H9 (cell line): ENCODE measurements around the gene KPNA1. TPM values are rescaled to one million over a fixed set of nuclear protein-coding genes. Genes with fewer than 3 reads are reported as not detected.

Source experiments
- DNase-seq: peaks from one replicate; pipeline ENCODE4 v3.0.0-alpha.2; 2017
- H2AFZ ChIP-seq: one replicate; pipeline ENCODE4 v1.6.1; 2013; ENCODE audit warnings: mild to moderate bottlenecking, low read length, control low read depth, moderate library complexity
- H2AK5ac ChIP-seq: 2 replicates; pipeline ENCODE4 v1.6.1; 2013; ENCODE audit warnings: low read length, control low read depth, mixed read lengths; ENCODE audit not compliant: insufficient read length
- H2BK120ac ChIP-seq: one replicate; pipeline ENCODE4 v1.6.1; 2013; ENCODE audit warnings: low read depth, mild to moderate bottlenecking, low read length, control low read depth, inconsistent platforms; ENCODE audit not compliant: poor library complexity, severe bottlenecking
- H2BK12ac ChIP-seq: 2 replicates; pipeline ENCODE4 v1.6.1; 2013; ENCODE audit warnings: low read length, control low read depth, mixed read lengths, low read depth; ENCODE audit not compliant: insufficient read length
- H2BK15ac ChIP-seq: 2 replicates; pipeline ENCODE4 v1.6.1; 2013; ENCODE audit warnings: low read depth, low read length, control low read depth
- H2BK20ac ChIP-seq: one replicate; pipeline ENCODE4 v1.6.1; 2013; ENCODE audit warnings: low read depth, mild to moderate bottlenecking, low read length, control low read depth, inconsistent platforms; ENCODE audit not compliant: poor library complexity, severe bottlenecking
- H2BK5ac ChIP-seq: 2 replicates; pipeline ENCODE4 v1.6.1; 2013; ENCODE audit warnings: low read length, control low read depth, mixed read lengths; ENCODE audit not compliant: insufficient read length
- H3K14ac ChIP-seq: 2 replicates; pipeline ENCODE4 v1.6.1; 2013; ENCODE audit warnings: low read length, control low read depth; ENCODE audit not compliant: insufficient read depth
- H3K18ac ChIP-seq: 2 replicates; pipeline ENCODE4 v1.6.1; 2013; ENCODE audit warnings: low read depth, mild to moderate bottlenecking, mixed read lengths, low read length, control low read depth; ENCODE audit not compliant: insufficient read length
- H3K23ac ChIP-seq: 2 replicates; pipeline ENCODE4 v1.6.1; 2013; ENCODE audit warnings: low read length, control low read depth, mixed read lengths, low read depth; ENCODE audit not compliant: insufficient read length
- H3K23me2 ChIP-seq: 2 replicates; pipeline ENCODE4 v1.6.1; 2013; ENCODE audit warnings: low read depth, mild to moderate bottlenecking, mixed read lengths, low read length, control low read depth; ENCODE audit not compliant: insufficient read length, poor library complexity, severe bottlenecking
- H3K27ac ChIP-seq: 2 replicates; pipeline ENCODE4 v1.5.1; 2013; ENCODE audit warnings: low read length, control low read depth, mixed read lengths, low read depth; ENCODE audit not compliant: insufficient read length
- H3K27me3 ChIP-seq: 2 replicates; pipeline ENCODE4 v1.6.1; 2013; ENCODE audit warnings: low read length, control low read depth, inconsistent platforms; ENCODE audit not compliant: insufficient read depth
- H3K4ac ChIP-seq: 2 replicates; pipeline ENCODE4 v1.6.1; 2013; ENCODE audit warnings: low read depth, mild to moderate bottlenecking, control low read depth, inconsistent platforms, low read length, moderate library complexity
- H3K4me1 ChIP-seq: 2 replicates; pipeline ENCODE4 v1.6.1; 2013; ENCODE audit warnings: low read length, control low read depth, inconsistent platforms; ENCODE audit not compliant: insufficient read depth
- H3K4me2 ChIP-seq: 2 replicates; pipeline ENCODE4 v1.6.1; 2013; ENCODE audit warnings: low read length, control low read depth, mixed read lengths; ENCODE audit not compliant: insufficient read length, insufficient read depth
- H3K56ac ChIP-seq: 2 replicates; pipeline ENCODE4 v1.6.1; 2013; ENCODE audit warnings: low read depth, mild to moderate bottlenecking, mixed read lengths, low read length, control low read depth; ENCODE audit not compliant: insufficient read length
- H3K79me1 ChIP-seq: 2 replicates; pipeline ENCODE4 v1.6.1; 2013; ENCODE audit warnings: low read depth, mild to moderate bottlenecking, moderate library complexity, low read length, control low read depth, inconsistent platforms; ENCODE audit not compliant: insufficient read depth, poor library complexity, severe bottlenecking
- H3K79me2 ChIP-seq: 2 replicates; pipeline ENCODE4 v1.6.1; 2013; ENCODE audit warnings: low read length, control low read depth, inconsistent platforms; ENCODE audit not compliant: insufficient read depth
- H3K9ac ChIP-seq: 2 replicates; pipeline ENCODE4 v1.6.1; 2013; ENCODE audit warnings: low read length, control low read depth, mixed read lengths; ENCODE audit not compliant: insufficient read length; ENCODE audit errors: extremely low read depth
- H3K9me3 ChIP-seq: one replicate; pipeline ENCODE4 v1.6.1; 2013; ENCODE audit warnings: low read depth, low read length, inconsistent platforms; ENCODE audit not compliant: control insufficient read depth
- H3T11ph ChIP-seq: one replicate; pipeline ENCODE4 v1.6.1; 2013; ENCODE audit warnings: mild to moderate bottlenecking, low read length, control low read depth, inconsistent platforms
- H4K20me1 ChIP-seq: one replicate; pipeline ENCODE4 v1.6.1; 2013; ENCODE audit not compliant: control insufficient read depth, insufficient read length, insufficient read depth
- H4K5ac ChIP-seq: 2 replicates; pipeline ENCODE4 v1.6.1; 2013; ENCODE audit warnings: low read depth, mild to moderate bottlenecking, mixed read lengths, low read length, control low read depth; ENCODE audit not compliant: insufficient read length
- H4K8ac ChIP-seq: replicated peaks from 2 replicates; pipeline ENCODE4 v1.6.1; 2013; ENCODE audit warnings: low read length, control low read depth, mixed read lengths, low read depth; ENCODE audit not compliant: insufficient read length
- H4K91ac ChIP-seq: 2 replicates; pipeline ENCODE4 v1.6.1; 2013; ENCODE audit warnings: low read depth, mild to moderate bottlenecking, moderate library complexity, mixed read lengths, low read length, control low read depth; ENCODE audit not compliant: insufficient read length
- H3K27ac Mint-ChIP-seq, 3 experiments: 2 replicates in 2 of 3; 3 replicates in 1 of 3; pipeline ENCODE4 v1.8.0; 2020 to 2021; ENCODE audit warnings: mixed read lengths in 3 of 3, mild to moderate bottlenecking in 1 of 3, moderate library complexity in 1 of 3
- H3K27me3 Mint-ChIP-seq: 2 replicates; pipeline ENCODE4 v1.8.0; 2021; ENCODE audit warnings: low read depth, mild to moderate bottlenecking, moderate library complexity, mixed read lengths
- H3K36me3 Mint-ChIP-seq, 3 experiments: 2 replicates in 2 of 3; 3 replicates in 1 of 3; pipeline ENCODE4 v1.8.0; 2020 to 2021; ENCODE audit warnings: low read depth in 3 of 3, mixed read lengths in 3 of 3; ENCODE audit not compliant: insufficient read depth in 1 of 3
- H3K4me1 Mint-ChIP-seq, 2 experiments: 2 replicates each; pipeline ENCODE4 v1.8.0; 2020; ENCODE audit warnings: mixed read lengths in 2 of 2
- H3K4me3 Mint-ChIP-seq, 2 experiments: 2 replicates in 1 of 2; 3 replicates in 1 of 2; pipeline ENCODE4 v1.8.0; 2020 to 2021; ENCODE audit warnings: mild to moderate bottlenecking in 2 of 2, mixed read lengths in 2 of 2, moderate library complexity in 1 of 2
- H3K9me3 Mint-ChIP-seq, 2 experiments: 2 replicates in 1 of 2; 3 replicates in 1 of 2; pipeline ENCODE4 v1.8.0; 2020; ENCODE audit warnings: mild to moderate bottlenecking in 2 of 2, mixed read lengths in 2 of 2, moderate library complexity in 1 of 2
- CTCF ChIP-seq: fragments of 200-600 bp; sonication (generic); conservative IDR thresholded peaks from 3 replicates; pipeline ENCODE4 v1.8.0; 2021; ENCODE audit warnings: antibody characterized with exemption, mild to moderate bottlenecking
- total RNA-seq: library from RNA; stranded (reverse); gene quantifications from 2 replicates; pipeline ENCODE4 v1.2.1, GENCODE V29; 2021

Gene KPNA1
- total RNA-seq, 1 experiment from 2014 or later = 71.7 TPM

GRCh38 chr3:122456074-122456473, 58.7 kb downstream of the KPNA1 start:
- no peak overlapping the region for H3T11ph ChIP-seq
- no peak overlapping the region for H3K4me3 Mint-ChIP-seq
- no peak overlapping the region for H4K91ac ChIP-seq
- H3K4me1 Mint-ChIP-seq = no peaks in the 10 kb centered on the region
- TF ChIP-seq CTCF = no peak
- no peak overlapping the region for H3K4ac ChIP-seq
- no peak overlapping the region for H2BK5ac ChIP-seq
- H3K9ac ChIP-seq = no peak overlapping the region
- no peak overlapping the region for H2BK120ac ChIP-seq
- no peak overlapping the region for H4K5ac ChIP-seq
- no peaks in the 10 kb centered on the region for H3K9me3 ChIP-seq
- H3K27ac ChIP-seq = no peak overlapping the region
- H3K79me1 ChIP-seq = no peaks in the 10 kb centered on the region
- H3K14ac ChIP-seq = no peak overlapping the region
- no peak overlapping the region for H2AK5ac ChIP-seq
- no peaks in the 10 kb centered on the region for H3K27me3 Mint-ChIP-seq
- no peak overlapping the region for H4K8ac ChIP-seq
- no peak overlapping the region for H2BK12ac ChIP-seq
- H2AFZ ChIP-seq = no peak overlapping the region
- no peaks in the 10 kb centered on the region for H4K20me1 ChIP-seq
- no peaks in the 10 kb centered on the region for H3K9me3 Mint-ChIP-seq
- H2BK15ac ChIP-seq = no peak overlapping the region
- no peak overlapping the region for H3K56ac ChIP-seq
- peaks cover 8 to 65% (median 52%) of the 10 kb centered on the region in 3 experiments; a peak in 6 of 7 replicates for H3K36me3 Mint-ChIP-seq
- no peak overlapping the region for H3K23ac ChIP-seq
- H3K4me1 ChIP-seq = no peaks in the 10 kb centered on the region
- no peak for DNase-seq
- no peak overlapping the region for H3K18ac ChIP-seq
- H3K27me3 ChIP-seq = no peaks in the 10 kb centered on the region
- H3K4me2 ChIP-seq = no peak overlapping the region
- no peaks in the 10 kb centered on the region for H3K79me2 ChIP-seq
- H2BK20ac ChIP-seq = no peak overlapping the region
- no peak overlapping the region for H3K27ac Mint-ChIP-seq
- H3K23me2 ChIP-seq = no peaks in the 10 kb centered on the region
